C4-2B (cell line): Measurements from ENCODE around the gene ELMO1.

ENCODE experiments used
- H3K27ac ChIP-seq: fragments of 450-650 bp; 2 replicates; pipeline ENCODE4 v1.5.1; 2017
- ZFX ChIP-seq: fragments of 450-650 bp; IDR thresholded peaks from 2 replicates; pipeline ENCODE4 v1.6.1; 2017
- TF ChIP-seq, protein P1 (sequence below): fragments of 450-650 bp; conservative IDR thresholded peaks from 2 replicates; pipeline ENCODE4 v1.5.1; 2017; ENCODE audit warnings: mild to moderate bottlenecking

The ELMO1 gene

DNA sequence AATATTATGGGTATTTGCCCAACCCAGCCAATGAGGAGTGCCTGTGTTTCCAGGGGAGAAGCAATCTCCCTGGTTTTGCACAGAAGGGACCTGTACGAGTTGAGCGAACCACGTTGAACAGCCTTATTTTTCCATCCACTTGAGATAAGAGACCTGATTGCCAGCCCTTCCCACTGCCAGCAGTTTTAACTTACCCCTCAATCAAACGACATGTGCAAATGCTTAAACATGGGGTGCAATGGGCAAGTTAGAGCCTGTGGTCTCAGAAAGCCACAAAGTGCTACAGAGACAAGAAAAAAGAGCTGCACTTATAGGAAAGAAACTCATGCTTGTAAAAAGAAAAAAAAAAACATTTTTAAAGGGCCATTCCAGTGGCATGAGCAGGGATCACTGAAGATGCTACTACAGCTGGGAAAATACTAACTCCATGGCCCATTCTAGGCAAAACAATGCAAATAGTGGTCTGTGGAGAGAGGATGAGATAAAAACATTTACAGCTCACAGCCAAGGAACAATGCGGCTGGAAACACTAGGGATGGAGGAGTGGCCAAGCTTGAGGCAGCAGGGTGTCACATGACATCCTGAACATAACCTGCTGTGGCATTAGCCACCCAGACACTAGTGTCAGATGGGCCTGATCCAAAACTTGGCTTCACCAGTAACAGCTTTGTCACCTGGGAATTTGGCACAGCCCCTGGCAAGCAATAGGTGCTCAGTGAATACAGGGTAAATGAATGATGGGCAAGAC, 162.8 kb downstream of the ELMO1 start:
- H3K27ac ChIP-seq, result no peak overlapping the region
- no peak for TF ChIP-seq ZFX
- TF ChIP-seq, protein P1, sequence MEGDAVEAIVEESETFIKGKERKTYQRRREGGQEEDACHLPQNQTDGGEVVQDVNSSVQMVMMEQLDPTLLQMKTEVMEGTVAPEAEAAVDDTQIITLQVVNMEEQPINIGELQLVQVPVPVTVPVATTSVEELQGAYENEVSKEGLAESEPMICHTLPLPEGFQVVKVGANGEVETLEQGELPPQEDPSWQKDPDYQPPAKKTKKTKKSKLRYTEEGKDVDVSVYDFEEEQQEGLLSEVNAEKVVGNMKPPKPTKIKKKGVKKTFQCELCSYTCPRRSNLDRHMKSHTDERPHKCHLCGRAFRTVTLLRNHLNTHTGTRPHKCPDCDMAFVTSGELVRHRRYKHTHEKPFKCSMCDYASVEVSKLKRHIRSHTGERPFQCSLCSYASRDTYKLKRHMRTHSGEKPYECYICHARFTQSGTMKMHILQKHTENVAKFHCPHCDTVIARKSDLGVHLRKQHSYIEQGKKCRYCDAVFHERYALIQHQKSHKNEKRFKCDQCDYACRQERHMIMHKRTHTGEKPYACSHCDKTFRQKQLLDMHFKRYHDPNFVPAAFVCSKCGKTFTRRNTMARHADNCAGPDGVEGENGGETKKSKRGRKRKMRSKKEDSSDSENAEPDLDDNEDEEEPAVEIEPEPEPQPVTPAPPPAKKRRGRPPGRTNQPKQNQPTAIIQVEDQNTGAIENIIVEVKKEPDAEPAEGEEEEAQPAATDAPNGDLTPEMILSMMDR, result no peak

DNA sequence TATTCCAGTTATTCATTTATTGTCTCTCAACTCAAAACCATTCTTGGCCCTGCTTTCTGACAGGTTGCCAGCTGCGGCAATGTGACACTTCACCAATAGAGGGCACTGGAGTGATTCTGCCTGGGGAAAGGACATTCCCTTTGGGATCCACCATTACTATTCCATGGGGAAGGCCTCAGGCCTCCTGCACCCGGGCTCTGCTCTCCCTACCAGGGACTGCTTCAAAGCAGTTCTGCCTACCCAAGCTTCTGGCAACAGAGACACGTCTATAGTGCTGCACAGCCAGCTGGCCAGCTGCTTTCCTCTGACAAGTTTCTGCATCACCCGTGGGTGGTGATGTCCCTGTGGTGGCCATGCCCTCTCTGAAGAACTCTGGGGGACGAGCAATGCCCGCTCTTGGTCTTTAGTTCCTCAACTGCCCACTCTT, 163.8 kb downstream of the ELMO1 start:
- no peak for TF ChIP-seq ZFX
- TF ChIP-seq, protein P1, result peak; percentile 91
- H3K27ac ChIP-seq, result no peak overlapping the region

DNA sequence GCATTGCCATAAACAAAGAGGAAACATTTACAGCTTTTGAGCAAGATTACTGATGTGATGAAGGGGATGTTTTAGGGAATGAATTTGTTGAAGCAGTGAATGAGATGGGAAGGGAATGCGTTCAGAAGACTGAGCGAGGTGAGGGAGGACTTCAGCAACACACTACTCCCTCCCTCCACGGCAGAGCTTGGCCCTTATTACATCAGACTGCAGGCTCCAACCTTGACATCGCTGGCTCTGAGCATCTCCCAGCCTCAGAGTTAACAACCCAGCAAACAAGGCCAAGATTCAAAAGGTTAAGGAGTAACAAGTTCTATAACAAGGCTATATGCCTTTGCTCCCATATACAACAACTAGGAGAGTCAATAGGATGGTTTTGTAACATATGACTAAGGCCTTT, 164.4 kb downstream of the ELMO1 start:
- TF ChIP-seq, protein P1, result no peak
- TF ChIP-seq ZFX, result no peak

DNA sequence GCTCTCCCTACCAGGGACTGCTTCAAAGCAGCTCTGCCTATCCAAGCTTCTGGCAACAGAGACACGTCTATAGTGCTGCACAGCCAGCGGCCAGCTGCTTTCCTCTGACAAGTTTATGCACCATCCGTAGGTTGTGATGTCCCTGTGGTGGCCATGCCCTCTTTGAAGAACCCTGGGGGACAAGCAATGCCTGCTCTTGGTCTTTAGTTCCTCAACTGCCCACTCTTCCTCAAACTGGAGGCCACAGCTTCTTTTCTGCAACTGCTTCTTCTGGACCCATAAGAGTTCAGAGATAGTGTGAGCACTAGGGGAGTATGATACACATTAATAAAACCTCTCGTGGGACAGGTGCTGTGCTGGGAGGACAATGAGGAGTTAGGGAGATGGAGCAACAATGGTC, 164.9 kb downstream of the ELMO1 start:
- TF ChIP-seq, protein P1, result no peak
- TF ChIP-seq ZFX, result no peak
- H3K27ac ChIP-seq, result no peak overlapping the region

More for the DNA sequence above, 164.4 kb downstream of the ELMO1 start:
- no peak overlapping the region for H3K27ac ChIP-seq

DNA sequence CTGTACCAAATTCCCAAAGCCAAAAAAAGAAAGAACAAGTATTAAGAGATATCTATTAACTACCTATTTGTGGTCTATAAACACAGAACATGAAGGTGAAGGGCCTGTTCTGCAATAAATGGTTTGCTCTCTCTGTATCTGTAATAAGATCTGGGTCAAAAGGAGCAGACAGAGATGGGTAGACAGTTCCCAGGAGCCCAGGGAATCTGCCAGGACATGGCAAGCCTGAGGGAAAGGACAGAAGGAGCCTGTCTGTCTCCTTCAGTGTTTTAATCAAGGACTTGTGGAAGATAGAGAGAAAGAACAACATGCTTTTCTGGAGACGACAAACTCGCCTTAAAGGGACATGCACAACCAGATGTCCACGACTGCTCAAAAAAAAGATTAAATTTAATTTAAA, 165.7 kb downstream of the ELMO1 start:
- TF ChIP-seq, protein P1, result no peak
- no peak for TF ChIP-seq ZFX
- H3K27ac ChIP-seq, result no peak overlapping the region

DNA sequence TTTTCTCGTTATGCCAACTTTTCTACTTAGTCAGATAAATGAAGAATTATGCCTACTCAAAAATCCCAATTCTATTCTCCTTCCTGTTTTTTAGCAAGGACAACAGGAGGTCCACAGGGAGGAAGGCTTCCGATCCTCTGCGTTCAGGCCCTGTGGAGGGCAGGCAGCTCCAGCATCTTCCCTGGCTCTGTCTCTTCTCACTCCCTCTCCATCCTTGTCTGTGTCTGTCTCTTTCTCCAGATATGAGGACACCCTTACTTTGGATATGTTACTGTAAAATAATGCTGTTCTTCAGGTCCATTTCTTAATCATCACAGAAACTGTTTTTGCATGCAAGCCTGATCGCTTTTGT, 166.6 kb downstream of the ELMO1 start:
- TF ChIP-seq, protein P1, result no peak
- no peak for TF ChIP-seq ZFX
- no peak overlapping the region for H3K27ac ChIP-seq

DNA sequence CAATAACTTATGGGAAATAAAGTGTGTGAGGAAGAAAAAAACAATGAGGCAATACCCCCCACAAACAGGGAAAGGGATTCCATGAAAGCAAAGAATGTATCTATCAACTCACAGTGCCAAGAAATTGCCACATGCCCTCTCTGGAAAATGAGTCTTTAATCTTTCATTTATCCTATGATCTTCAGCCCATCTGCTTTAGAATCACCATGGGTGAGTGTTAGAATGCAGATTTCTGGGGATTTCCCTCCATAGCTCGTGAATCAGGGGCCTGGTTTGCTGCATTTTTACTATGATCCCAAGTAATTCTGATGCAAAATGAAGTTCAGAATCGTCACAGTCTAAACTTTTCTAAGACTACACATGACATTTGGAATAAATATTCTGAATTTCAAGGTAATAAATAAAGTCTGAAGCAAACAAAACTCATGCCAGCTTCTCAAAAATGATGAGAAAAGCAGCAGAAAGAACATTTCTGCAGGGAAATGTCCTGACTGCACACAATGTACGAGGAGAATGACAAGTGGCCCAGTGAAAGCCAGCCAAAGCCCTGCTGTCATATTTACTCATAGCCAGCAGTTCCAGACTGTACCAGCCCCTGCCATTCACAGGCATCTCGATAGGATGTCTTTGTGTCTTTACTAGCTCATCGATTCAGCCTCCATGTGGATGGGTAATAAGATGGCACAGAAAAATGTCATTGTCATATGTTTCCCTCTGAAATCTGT, 167.1 kb downstream of the ELMO1 start:
- H3K27ac ChIP-seq, result no peak overlapping the region
- no peak for TF ChIP-seq ZFX
- TF ChIP-seq, protein P1, result no peak
